ENCODE data around the gene ITGB6.
A peak's percentile ranks its signal among the peaks of the same experiment; 100 is the strongest.

Gene ITGB6

GRCh38 chr2:160110674-160111239, 89.3 kb downstream of the ITGB6 start:
- intact Hi-C loops (cut with DNase I), result no loop called here
- no peak for DNase-seq

GRCh38 chr2:160109939-160110673, 90.0 kb downstream of the ITGB6 start:
- peak; percentile 19 to 84 (median 64) for DNase-seq
- intact Hi-C loops (cut with DNase I), result loop anchor here (10.0 kb wide), 1 partner anchor 885 kb away; no protein-coding TSS in a partner anchor

GRCh38 chr2:160109243-160109642, 90.8 kb downstream of the ITGB6 start:
- intact Hi-C loops (cut with DNase I), result loop anchor here (10.0 kb wide), 1 partner anchor 886 kb away; no protein-coding TSS in a partner anchor

GRCh38 chr2:160108646-160109045, 91.4 kb downstream of the ITGB6 start:
- DNase-seq, result no peak
- intact Hi-C loops (cut with DNase I), result loop anchor here (10.0 kb wide), 1 partner anchor 886 kb away; no protein-coding TSS in a partner anchor

More at GRCh38 chr2:160109243-160109642, 90.8 kb downstream of the ITGB6 start:
- DNase-seq, result no peak

- intact Hi-C loops (cut with DNase I), result loop anchor here (10.0 kb wide), 1 partner anchor 889 kb away; no protein-coding TSS in a partner anchor
- no peak for DNase-seq
These were observed 94.7 kb downstream of the ITGB6 start for GRCh38 chr2:160105366-160105765.

GRCh38 chr2:160104115-160104514, 96.0 kb downstream of the ITGB6 start:
- intact Hi-C loops (cut with DNase I), result loop anchor here (10.0 kb wide), 1 partner anchor 891 kb away; no protein-coding TSS in a partner anchor
- no peak for DNase-seq

- no peak for DNase-seq
- intact Hi-C loops (cut with DNase I), result no loop called here
These were observed 102.7 kb downstream of the ITGB6 start for GRCh38 chr2:160097326-160097725.

- DNase-seq, result no peak
- intact Hi-C loops (cut with DNase I), result no loop called here
These were observed 103.7 kb downstream of the ITGB6 start for GRCh38 chr2:160096409-160096808.

GRCh38 chr2:160092445-160092844, 107.6 kb downstream of the ITGB6 start:
- DNase-seq, result no peak
- intact Hi-C loops (cut with DNase I), result no loop called here

GRCh38 chr2:160091381-160091780, 108.7 kb downstream of the ITGB6 start:
- DNase-seq, result no peak
- intact Hi-C loops (cut with DNase I), result no loop called here

GRCh38 chr2:160087854-160088745, 112.0 kb downstream of the ITGB6 start:
- intact Hi-C loops (cut with DNase I), result no loop called here
- no peak for DNase-seq

- intact Hi-C loops (cut with DNase I), result no loop called here
- no peak for DNase-seq
These were observed 114.4 kb downstream of the ITGB6 start for GRCh38 chr2:160085662-160086061.

GRCh38 chr2:160077912-160078810, 121.9 kb downstream of the ITGB6 start:
- intact Hi-C loops (cut with DNase I), result no loop called here
- DNase-seq, result no peak

- intact Hi-C loops (cut with DNase I), result no loop called here
- no peak for DNase-seq
These were observed 123.2 kb downstream of the ITGB6 start for GRCh38 chr2:160076914-160077313.

GRCh38 chr2:160076241-160076640, 123.8 kb downstream of the ITGB6 start:
- intact Hi-C loops (cut with DNase I), result no loop called here
- no peak for DNase-seq

- intact Hi-C loops (cut with DNase I), result no loop called here
- no peak for DNase-seq
These were observed 124.9 kb downstream of the ITGB6 start for GRCh38 chr2:160075171-160075570.

GRCh38 chr2:160073284-160073888, 126.7 kb downstream of the ITGB6 start:
- intact Hi-C loops (cut with DNase I), result no loop called here
- no peak for DNase-seq

- intact Hi-C loops (cut with DNase I), result no loop called here
- DNase-seq, result no peak
These were observed 131.2 kb downstream of the ITGB6 start for GRCh38 chr2:160068906-160069305.
